ENCODE measurements around the gene AKR1E2. TPM values are rescaled to one million over a fixed set of nuclear protein-coding genes. Genes with fewer than 3 reads are reported as not detected.

The AKR1E2 gene
- total RNA-seq, 3 donors from 2014 or later (not counting 1 experiment from before 2014, with no cell fraction given): 0.56 to 4.0 (median 3.7) TPM

- WGBS (ENCODE audit: insufficient coverage): 82% methylated on average over 3 of the region's 3 CpGs
- DNase-seq (no peak), ATAC-seq (no peak)
- intact Hi-C loops (cut with micrococcal nuclease): no loop called here
- Histone ChIP-seq H3K9me3 (ENCODE audit: control insufficient read depth, insufficient read depth, low read length) (no peaks in the 10 kb centered on the region), H3K4me1 (ENCODE audit: control insufficient read depth, insufficient read depth, low read length) (no peaks in the 10 kb centered on the region), H3K36me3 (ENCODE audit: control insufficient read depth, insufficient read depth, low read length) (no peaks in the 10 kb centered on the region), H3K4me3 (ENCODE audit: low read length) (no peak overlapping the region), H3K27ac (ENCODE audit: low read length) (no peak overlapping the region), H3K27me3 (ENCODE audit: control insufficient read depth, insufficient read depth, low read length) (no peaks in the 10 kb centered on the region)
- no peak overlapping the region for H3K4me3 Mint-ChIP-seq
- H3K9me3 Mint-ChIP-seq: no peaks in the 10 kb centered on the region
- no peaks in the 10 kb centered on the region for H3K36me3 Mint-ChIP-seq
- H3K27me3 Mint-ChIP-seq (ENCODE audit: low read depth in 2 of 2): peaks cover 18 to 48% of the 10 kb centered on the region in 2 donors
- H3K4me1 Mint-ChIP-seq: no peaks in the 10 kb centered on the region
- H3K27ac Mint-ChIP-seq: no peak overlapping the region
- TF ChIP-seq, protein P1, sequence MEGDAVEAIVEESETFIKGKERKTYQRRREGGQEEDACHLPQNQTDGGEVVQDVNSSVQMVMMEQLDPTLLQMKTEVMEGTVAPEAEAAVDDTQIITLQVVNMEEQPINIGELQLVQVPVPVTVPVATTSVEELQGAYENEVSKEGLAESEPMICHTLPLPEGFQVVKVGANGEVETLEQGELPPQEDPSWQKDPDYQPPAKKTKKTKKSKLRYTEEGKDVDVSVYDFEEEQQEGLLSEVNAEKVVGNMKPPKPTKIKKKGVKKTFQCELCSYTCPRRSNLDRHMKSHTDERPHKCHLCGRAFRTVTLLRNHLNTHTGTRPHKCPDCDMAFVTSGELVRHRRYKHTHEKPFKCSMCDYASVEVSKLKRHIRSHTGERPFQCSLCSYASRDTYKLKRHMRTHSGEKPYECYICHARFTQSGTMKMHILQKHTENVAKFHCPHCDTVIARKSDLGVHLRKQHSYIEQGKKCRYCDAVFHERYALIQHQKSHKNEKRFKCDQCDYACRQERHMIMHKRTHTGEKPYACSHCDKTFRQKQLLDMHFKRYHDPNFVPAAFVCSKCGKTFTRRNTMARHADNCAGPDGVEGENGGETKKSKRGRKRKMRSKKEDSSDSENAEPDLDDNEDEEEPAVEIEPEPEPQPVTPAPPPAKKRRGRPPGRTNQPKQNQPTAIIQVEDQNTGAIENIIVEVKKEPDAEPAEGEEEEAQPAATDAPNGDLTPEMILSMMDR (IDR thresholded peaks at IDR 0.05): no peak
Measured at GRCh38 chr10:4801405-4801804, 24.6 kb upstream of the AKR1E2 start.

DNA sequence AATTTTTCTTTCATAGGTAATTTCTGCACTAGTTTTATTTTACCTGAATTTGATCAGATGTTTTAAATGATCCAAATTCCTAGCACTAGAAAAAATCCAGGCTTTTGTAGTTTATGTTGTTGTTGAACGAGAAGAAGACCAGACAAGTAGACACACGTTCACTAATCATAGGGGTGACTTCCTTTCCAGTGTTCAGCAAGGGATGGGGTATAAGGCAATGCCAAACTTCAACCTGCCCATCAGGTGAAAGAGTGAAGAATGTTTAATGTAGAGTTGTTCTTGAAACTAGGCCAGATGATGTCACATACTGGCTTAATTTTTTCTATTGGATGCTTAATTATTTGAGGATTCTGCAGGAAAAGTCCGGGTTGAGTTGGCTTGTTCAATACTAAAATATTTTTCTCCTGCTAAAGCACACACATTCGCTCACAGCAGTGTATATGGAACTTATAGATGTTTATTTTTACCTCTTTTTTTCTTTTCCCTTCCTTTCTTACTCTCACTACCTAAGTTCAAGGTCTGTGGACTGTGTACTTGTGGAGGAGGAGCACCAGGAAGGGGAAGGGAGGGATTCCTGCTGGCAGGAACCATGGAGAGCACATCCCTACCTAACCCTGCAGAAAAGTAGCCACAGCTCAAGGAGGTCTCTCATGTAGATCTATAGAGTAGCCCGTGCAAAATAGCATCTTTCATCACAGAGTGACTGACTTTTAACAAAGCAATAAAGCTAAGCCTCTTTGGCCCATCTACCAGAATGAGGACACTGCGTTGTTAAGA lies 23.1 kb upstream of the AKR1E2 start:
- Mint-ChIP-seq H3K9me3 (no peaks in the 10 kb centered on the region), H3K4me1 (no peaks in the 10 kb centered on the region), H3K27me3 (ENCODE audit: low read depth in 2 of 2) (peaks cover 9 to 34% of the 10 kb centered on the region in 2 donors), H3K27ac (no peak overlapping the region), H3K4me3 (no peak overlapping the region), H3K36me3 (no peaks in the 10 kb centered on the region)
- Histone ChIP-seq H3K9me3 (ENCODE audit: control insufficient read depth, insufficient read depth, low read length) (no peaks in the 10 kb centered on the region), H3K4me3 (ENCODE audit: low read length) (no peak overlapping the region), H3K4me1 (ENCODE audit: control insufficient read depth, insufficient read depth, low read length) (no peaks in the 10 kb centered on the region), H3K27me3 (ENCODE audit: control insufficient read depth, insufficient read depth, low read length) (no peaks in the 10 kb centered on the region), H3K36me3 (ENCODE audit: control insufficient read depth, insufficient read depth, low read length) (no peaks in the 10 kb centered on the region), H3K27ac (ENCODE audit: low read length) (no peak overlapping the region)
- WGBS (ENCODE audit: insufficient coverage): 81% methylated on average over 4 of the region's 6 CpGs
- no peak for ATAC-seq
- TF ChIP-seq, protein P1 (IDR thresholded peaks at IDR 0.05): no peak
- DNase-seq: no peak
- intact Hi-C loops (cut with micrococcal nuclease): no loop called here

- DNase-seq: no peak
Measured at GRCh38 chr10:4803822-4804221, 22.2 kb upstream of the AKR1E2 start.

More at GRCh38 chr10:4803822-4804221, 22.2 kb upstream of the AKR1E2 start:
- H3K27me3 Mint-ChIP-seq (ENCODE audit: low read depth in 2 of 2): peaks cover 11 to 25% of the 10 kb centered on the region in 2 donors
- Histone ChIP-seq H3K4me3 (ENCODE audit: low read length) (no peak overlapping the region), H3K27ac (ENCODE audit: low read length) (no peak overlapping the region), H3K4me1 (ENCODE audit: control insufficient read depth, insufficient read depth, low read length) (no peaks in the 10 kb centered on the region), H3K9me3 (ENCODE audit: control insufficient read depth, insufficient read depth, low read length) (no peaks in the 10 kb centered on the region), H3K27me3 (ENCODE audit: control insufficient read depth, insufficient read depth, low read length) (no peaks in the 10 kb centered on the region), H3K36me3 (ENCODE audit: control insufficient read depth, insufficient read depth, low read length) (no peaks in the 10 kb centered on the region)
- no peak for ATAC-seq
- 88% methylated on average over 2 of the region's 2 CpGs for WGBS (ENCODE audit: insufficient coverage)
- H3K9me3 Mint-ChIP-seq: no peaks in the 10 kb centered on the region
- intact Hi-C loops (cut with micrococcal nuclease): no loop called here
- no peaks in the 10 kb centered on the region for H3K4me1 Mint-ChIP-seq
- H3K36me3 Mint-ChIP-seq: no peaks in the 10 kb centered on the region
- TF ChIP-seq, protein P1 (IDR thresholded peaks at IDR 0.05): no peak
- no peak overlapping the region for H3K4me3 Mint-ChIP-seq
- H3K27ac Mint-ChIP-seq: no peak overlapping the region
